Fibroblast of pulmonary artery (primary cell): Measurements from ENCODE around the gene C18orf63.

ENCODE experiments used
- DNase-seq: peaks from one replicate; pipeline ENCODE4 v3.0.0-alpha.2; 2010; ENCODE audit warnings: low read depth
- H3K4me3 ChIP-seq: replicated peaks from 2 replicates; pipeline ENCODE4 v1.5.1; 2011; ENCODE audit warnings: low read depth, mild to moderate bottlenecking, control low read depth, low read length, moderate library complexity
- TF ChIP-seq, protein P1 (sequence below): IDR thresholded peaks from 2 replicates; pipeline ENCODE4 v1.5.1; 2011; ENCODE audit warnings: mild to moderate bottlenecking, control low read depth, low read length, inconsistent platforms; ENCODE audit errors: missing control alignments

Gene C18orf63

GRCh38 chr18:74368901-74369705 lies 53.5 kb downstream of the C18orf63 start:
- H3K4me3 ChIP-seq: no peak overlapping the region
- TF ChIP-seq, protein P1, sequence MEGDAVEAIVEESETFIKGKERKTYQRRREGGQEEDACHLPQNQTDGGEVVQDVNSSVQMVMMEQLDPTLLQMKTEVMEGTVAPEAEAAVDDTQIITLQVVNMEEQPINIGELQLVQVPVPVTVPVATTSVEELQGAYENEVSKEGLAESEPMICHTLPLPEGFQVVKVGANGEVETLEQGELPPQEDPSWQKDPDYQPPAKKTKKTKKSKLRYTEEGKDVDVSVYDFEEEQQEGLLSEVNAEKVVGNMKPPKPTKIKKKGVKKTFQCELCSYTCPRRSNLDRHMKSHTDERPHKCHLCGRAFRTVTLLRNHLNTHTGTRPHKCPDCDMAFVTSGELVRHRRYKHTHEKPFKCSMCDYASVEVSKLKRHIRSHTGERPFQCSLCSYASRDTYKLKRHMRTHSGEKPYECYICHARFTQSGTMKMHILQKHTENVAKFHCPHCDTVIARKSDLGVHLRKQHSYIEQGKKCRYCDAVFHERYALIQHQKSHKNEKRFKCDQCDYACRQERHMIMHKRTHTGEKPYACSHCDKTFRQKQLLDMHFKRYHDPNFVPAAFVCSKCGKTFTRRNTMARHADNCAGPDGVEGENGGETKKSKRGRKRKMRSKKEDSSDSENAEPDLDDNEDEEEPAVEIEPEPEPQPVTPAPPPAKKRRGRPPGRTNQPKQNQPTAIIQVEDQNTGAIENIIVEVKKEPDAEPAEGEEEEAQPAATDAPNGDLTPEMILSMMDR: no peak
- DNase-seq: no peak

DNA sequence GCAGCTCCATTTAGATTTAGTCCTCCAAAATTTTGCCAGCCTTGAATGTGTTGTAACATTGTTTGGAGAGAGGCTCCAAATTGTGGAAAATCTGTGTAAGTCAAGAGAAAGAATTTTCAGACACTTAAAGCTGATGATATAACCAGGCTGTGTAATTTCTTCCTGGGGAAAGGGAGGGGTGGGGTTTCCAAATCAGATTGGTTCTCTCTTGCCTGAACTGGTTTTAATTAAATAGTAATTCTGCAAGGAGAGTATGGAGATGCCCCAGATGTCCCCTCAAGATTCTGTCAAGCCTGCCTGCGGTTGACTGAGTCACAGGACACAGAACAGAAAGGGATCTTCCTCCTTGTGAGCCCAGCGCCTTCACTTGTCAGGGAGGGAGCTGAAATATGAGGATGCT lies 54.5 kb downstream of the C18orf63 start:
- TF ChIP-seq, protein P1: no peak
- DNase-seq: no peak
- H3K4me3 ChIP-seq: no peak overlapping the region

DNA sequence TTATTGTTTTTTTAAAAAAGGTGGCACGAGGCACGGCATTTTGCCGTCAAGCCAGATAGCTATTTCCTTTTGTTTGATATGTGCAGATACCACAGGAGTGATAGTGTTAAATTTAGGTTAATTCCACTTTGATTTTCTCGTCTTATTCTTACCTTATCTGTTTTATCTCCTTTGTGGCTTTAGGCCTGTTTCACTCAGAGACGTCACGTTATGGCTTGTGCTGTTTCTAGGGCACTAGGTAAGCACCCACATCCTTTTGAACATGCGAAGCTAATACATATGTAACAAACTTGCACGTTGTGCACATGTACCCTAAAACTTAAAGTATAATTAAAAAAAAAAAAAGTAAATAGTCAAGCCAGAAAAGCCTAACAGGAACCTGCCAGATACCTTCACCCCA lies 57.8 kb downstream of the C18orf63 start:
- no peak overlapping the region for H3K4me3 ChIP-seq
- no peak for DNase-seq
- TF ChIP-seq, protein P1: no peak

DNA sequence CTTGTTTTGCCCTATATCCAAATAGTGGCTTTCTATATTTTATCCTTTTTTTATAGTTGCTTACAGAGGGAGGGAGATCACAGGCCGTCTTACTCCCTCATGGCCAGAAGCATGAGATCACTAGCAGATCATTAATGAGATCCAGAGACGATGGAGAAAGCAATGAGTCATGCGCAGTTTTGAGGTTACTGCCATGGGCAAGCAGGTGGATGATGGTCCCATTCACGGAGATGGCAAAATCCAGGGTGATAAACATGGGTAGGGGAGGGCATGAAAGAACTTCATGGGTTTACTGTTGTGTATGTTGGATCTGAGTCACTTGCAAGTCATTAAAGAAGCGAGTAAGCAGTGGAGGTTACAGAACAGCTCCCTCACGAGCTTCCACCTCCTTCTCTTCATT lies 60.4 kb downstream of the C18orf63 start:
- TF ChIP-seq, protein P1: no peak
- no peak for DNase-seq
- H3K4me3 ChIP-seq: no peak overlapping the region

DNA sequence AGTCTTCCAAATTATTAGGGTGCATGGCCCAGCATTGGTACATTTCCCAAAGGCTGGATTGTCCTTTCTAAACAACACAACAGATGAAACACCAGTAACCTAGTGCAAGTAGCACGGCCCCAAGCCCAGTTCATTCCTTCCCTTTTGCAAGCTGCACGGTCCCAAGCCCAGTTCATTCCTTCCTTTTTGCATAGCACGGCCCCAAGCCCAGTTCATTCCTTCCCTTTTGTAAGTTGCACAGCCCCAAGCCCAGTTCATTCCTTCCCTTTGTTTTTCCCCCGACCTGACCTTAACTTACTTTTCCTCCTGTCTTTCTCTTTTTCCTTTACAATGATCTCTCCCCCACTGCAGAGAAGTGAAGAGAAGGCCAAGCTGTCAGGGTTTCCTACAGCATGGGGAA lies 60.9 kb downstream of the C18orf63 start:
- H3K4me3 ChIP-seq: no peak overlapping the region
- DNase-seq: no peak
- TF ChIP-seq, protein P1: no peak

DNA sequence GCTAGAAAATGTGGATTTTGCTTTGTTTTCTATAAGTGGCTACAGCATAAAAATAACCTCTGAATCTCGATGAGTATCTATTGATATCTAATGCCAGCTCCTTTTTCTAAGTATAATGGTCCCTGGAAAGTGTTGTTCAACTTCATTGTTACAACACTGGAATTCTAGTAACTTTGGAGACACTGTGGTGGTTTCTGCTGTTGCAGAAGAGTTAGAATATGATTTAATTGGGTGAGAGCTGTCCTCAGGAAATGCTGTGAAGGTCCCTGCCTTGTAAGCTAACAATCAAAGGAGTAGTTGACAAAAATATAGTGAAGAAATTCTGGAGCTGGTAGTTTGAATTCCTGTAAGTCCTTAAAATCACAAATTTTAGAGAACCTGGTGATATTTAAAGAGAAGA lies 62.1 kb downstream of the C18orf63 start:
- DNase-seq: no peak
- TF ChIP-seq, protein P1: no peak
- H3K4me3 ChIP-seq: no peak overlapping the region

GRCh38 chr18:74378179-74378682 lies 62.6 kb downstream of the C18orf63 start:
- no peak overlapping the region for H3K4me3 ChIP-seq
- no peak for DNase-seq
- TF ChIP-seq, protein P1: no peak
